DMS114 treated with DMSO at 0.1 percent for 48 hours (cell line): ENCODE data around the gene CACNG1.
"Not testable (repeated sequence)": the region's sequence is repeated elsewhere in the genome, so short reads cannot be mapped to it uniquely, and the experiment has no call there.

ENCODE experiments used
- DNase-seq: peaks from one replicate; lab custom pipeline; 2025; ENCODE audit not compliant: unreplicated experiment; lab: John Stamatoyannopoulos, UW

The CACNG1 gene

GRCh38 chr17:67078292-67078691, 33.9 kb downstream of the CACNG1 start:
- DNase-seq, result no peak

- no peak for DNase-seq
Observed at GRCh38 chr17:67079491-67079890, 35.1 kb downstream of the CACNG1 start.

- no peak for DNase-seq
Observed at GRCh38 chr17:67080804-67081203, 36.5 kb downstream of the CACNG1 start.

- no peak for DNase-seq
Observed at GRCh38 chr17:67082107-67082506, 37.8 kb downstream of the CACNG1 start.

GRCh38 chr17:67085406-67085805, 41.1 kb downstream of the CACNG1 start:
- no peak for DNase-seq

GRCh38 chr17:67088639-67089038, 44.3 kb downstream of the CACNG1 start:
- DNase-seq, result no peak

GRCh38 chr17:67090341-67090740, 46.0 kb downstream of the CACNG1 start:
- DNase-seq, result no peak

GRCh38 chr17:67092291-67092690, 47.9 kb downstream of the CACNG1 start:
- no peak for DNase-seq

GRCh38 chr17:67092710-67093109, 48.4 kb downstream of the CACNG1 start:
- not testable (repeated sequence) for DNase-seq

- no peak for DNase-seq
Observed at GRCh38 chr17:67093348-67093747, 49.0 kb downstream of the CACNG1 start.

GRCh38 chr17:67095291-67095690, 50.9 kb downstream of the CACNG1 start:
- not testable (repeated sequence) for DNase-seq

- no peak for DNase-seq
Observed at GRCh38 chr17:67095803-67096202, 51.4 kb downstream of the CACNG1 start.

GRCh38 chr17:67096609-67097008, 52.3 kb downstream of the CACNG1 start:
- no peak for DNase-seq

GRCh38 chr17:67098006-67098405, 53.7 kb downstream of the CACNG1 start:
- DNase-seq, result no peak

- DNase-seq, result not testable (repeated sequence)
Observed at GRCh38 chr17:67104641-67105040, 60.3 kb downstream of the CACNG1 start.

- no peak for DNase-seq
Observed at GRCh38 chr17:67105213-67105612, 60.9 kb downstream of the CACNG1 start.
